Neural progenitor cell (in vitro differentiated cells): ENCODE results near the gene UNC93A.

Source experiments
- EZH2phosphoT487 ChIP-seq: fragments of 200-600 bp; sonication (generic); IDR thresholded peaks from 2 replicates; pipeline ENCODE4 v1.6.1; 2017; ENCODE audit warnings: antibody characterized with exemption
- TF ChIP-seq, protein P1 (sequence below): fragments of 200-600 bp; sonication (generic); IDR thresholded peaks from 2 replicates; pipeline ENCODE4 v1.5.1; 2017; ENCODE audit warnings: antibody characterized with exemption, mild to moderate bottlenecking

DNA sequence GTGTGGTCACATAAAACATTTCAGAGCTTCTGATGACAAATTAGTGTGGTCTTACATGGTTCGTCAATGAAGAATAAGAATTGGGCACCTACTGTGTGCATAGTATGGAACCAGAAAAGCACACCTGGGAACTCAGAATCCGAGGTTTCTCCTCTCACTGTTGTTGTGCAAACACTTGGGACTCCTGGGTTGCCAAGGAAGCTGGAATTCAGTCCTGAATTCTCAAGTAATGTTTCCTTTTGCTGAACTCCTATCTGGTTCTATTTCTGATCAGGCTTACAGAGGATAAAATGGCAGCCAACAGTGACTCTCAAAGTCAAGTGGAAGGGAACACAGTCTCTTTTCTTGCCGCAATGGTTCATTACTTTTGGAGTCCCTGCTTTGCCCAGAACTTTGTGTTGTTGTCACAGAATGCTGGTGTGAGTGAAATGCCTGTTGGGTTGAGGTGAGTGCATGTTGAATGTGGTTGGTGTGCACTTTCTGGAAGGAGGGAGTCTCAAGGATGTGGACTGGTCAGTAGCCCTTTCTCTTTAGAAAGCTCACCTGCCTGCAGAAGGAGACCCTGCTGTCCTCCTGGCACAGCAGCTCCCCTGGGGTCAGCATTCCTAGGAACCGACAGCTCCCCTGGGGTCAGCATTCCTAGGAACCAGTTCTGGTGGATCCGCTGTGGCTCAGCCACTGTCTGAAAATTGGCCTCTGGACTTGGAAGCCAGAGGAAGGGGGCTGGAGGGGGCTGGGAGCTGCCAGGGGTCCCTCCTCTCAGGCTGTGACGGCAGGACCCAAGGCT, 1.4 kb downstream of the UNC93A start:
- TF ChIP-seq EZH2phosphoT487, result no peak
- TF ChIP-seq, protein P1, sequence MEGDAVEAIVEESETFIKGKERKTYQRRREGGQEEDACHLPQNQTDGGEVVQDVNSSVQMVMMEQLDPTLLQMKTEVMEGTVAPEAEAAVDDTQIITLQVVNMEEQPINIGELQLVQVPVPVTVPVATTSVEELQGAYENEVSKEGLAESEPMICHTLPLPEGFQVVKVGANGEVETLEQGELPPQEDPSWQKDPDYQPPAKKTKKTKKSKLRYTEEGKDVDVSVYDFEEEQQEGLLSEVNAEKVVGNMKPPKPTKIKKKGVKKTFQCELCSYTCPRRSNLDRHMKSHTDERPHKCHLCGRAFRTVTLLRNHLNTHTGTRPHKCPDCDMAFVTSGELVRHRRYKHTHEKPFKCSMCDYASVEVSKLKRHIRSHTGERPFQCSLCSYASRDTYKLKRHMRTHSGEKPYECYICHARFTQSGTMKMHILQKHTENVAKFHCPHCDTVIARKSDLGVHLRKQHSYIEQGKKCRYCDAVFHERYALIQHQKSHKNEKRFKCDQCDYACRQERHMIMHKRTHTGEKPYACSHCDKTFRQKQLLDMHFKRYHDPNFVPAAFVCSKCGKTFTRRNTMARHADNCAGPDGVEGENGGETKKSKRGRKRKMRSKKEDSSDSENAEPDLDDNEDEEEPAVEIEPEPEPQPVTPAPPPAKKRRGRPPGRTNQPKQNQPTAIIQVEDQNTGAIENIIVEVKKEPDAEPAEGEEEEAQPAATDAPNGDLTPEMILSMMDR, result no peak
